Thyroid gland (tissue), 4 donors: Measurements from ENCODE around the gene FHIT.

Experiments
- CTCF ChIP-seq, 6 experiments: fragments of 200-600 bp in 3 of 6; fragments of 450-650 bp in 3 of 6; sonication (generic) in 3 of 6; IDR thresholded peaks; one replicate each; pipeline ENCODE4 v1.5.1; 2016 to 2019; ENCODE audit warnings: antibody characterized with exemption in 6 of 6, mild to moderate bottlenecking in 2 of 6, inconsistent platforms in 1 of 6, moderate library complexity in 1 of 6
- POLR2A ChIP-seq, 2 donors: fragments of 450-650 bp; IDR thresholded peaks; one replicate each; pipeline ENCODE4 v1.6.1; 2017; ENCODE audit warnings: antibody characterized with exemption in 2 of 2, mild to moderate bottlenecking in 2 of 2, moderate library complexity in 1 of 2

- TF ChIP-seq POLR2A (IDR thresholded peaks at IDR 0.05) (no peak), CTCF (IDR thresholded peaks at IDR 0.05) (no peak)
These were observed 270.9 kb downstream of the FHIT start for GRCh38 chr3:60980342-60980692.
